Measurements from ENCODE around the gene MMUT.
"Not testable (repeated sequence)": the region's sequence is repeated elsewhere in the genome, so short reads cannot be mapped to it uniquely, and the experiment has no call there.

MMUT gene

GRCh38 chr6:49401063-49401462 lies 62.0 kb downstream of the MMUT start:
- peaks cover 0 to 1% (median 0%) of the 10 kb centered on the region in 5 experiments for H3K9me3 ChIP-seq (ENCODE audit: control extremely low read depth in 1 of 5, control insufficient read depth in 4 of 5, insufficient read depth in 2 of 5, low read depth in 1 of 5, low read length in 4 of 5)
- peaks cover 0 to 2% (median 0%) of the 10 kb centered on the region in 5 experiments for H3K27me3 ChIP-seq (replicated peaks in 2 of 5; ENCODE audit: control insufficient read depth in 4 of 5, insufficient read depth in 5 of 5, low read length in 4 of 5)
- H3K36me3 ChIP-seq (ENCODE audit: control insufficient read depth in 4 of 4, insufficient read depth in 4 of 4, low read length in 3 of 4), result no peaks in the 10 kb centered on the region
- H3K27ac ChIP-seq (ENCODE audit: insufficient read depth in 1 of 2, low read depth in 1 of 2, low read length in 2 of 2, poor library complexity in 1 of 2, severe bottlenecking in 2 of 2), result no peak overlapping the region
- ChIA-PET POLR2A (interaction anchor here (0.6 kb wide), 1 partner anchor 9 kb away, joined by 3 read pairs; no protein-coding TSS in a partner anchor), CTCF (no interaction called here)
- no peak overlapping the region for H3K4me3 ChIP-seq (ENCODE audit: control insufficient read depth in 1 of 7, extremely low read depth in 1 of 7, insufficient read depth in 4 of 7, low read depth in 2 of 7, low read length in 6 of 7)
- DNase-seq, result no peak
- H3K4me1 ChIP-seq (ENCODE audit: control extremely low read depth in 1 of 4, control insufficient read depth in 4 of 4, insufficient read depth in 4 of 4, low read length in 3 of 4), result no peaks in the 10 kb centered on the region
- 100% methylated on average over 1 of the region's 3 CpGs for WGBS (ENCODE audit: insufficient coverage)

GRCh38 chr6:49386667-49387508 lies 76.2 kb downstream of the MMUT start:
- DNase-seq; H3K9me3 ChIP-seq (ENCODE audit: control extremely low read depth in 1 of 5, control insufficient read depth in 4 of 5, insufficient read depth in 2 of 5, low read depth in 1 of 5, low read length in 4 of 5); H3K36me3 ChIP-seq (ENCODE audit: control insufficient read depth in 4 of 4, insufficient read depth in 4 of 4, low read length in 3 of 4); H3K27ac ChIP-seq (ENCODE audit: insufficient read depth in 1 of 2, low read depth in 1 of 2, low read length in 2 of 2, poor library complexity in 1 of 2, severe bottlenecking in 2 of 2); POLR2A ChIA-PET; H3K4me3 ChIP-seq (ENCODE audit: control insufficient read depth in 1 of 7, extremely low read depth in 1 of 7, insufficient read depth in 4 of 7, low read depth in 2 of 7, low read length in 6 of 7); CTCF ChIA-PET; H3K4me1 ChIP-seq (ENCODE audit: control extremely low read depth in 1 of 4, control insufficient read depth in 4 of 4, insufficient read depth in 4 of 4, low read length in 3 of 4); H3K27me3 ChIP-seq (replicated peaks in 2 of 5; ENCODE audit: control insufficient read depth in 4 of 5, insufficient read depth in 5 of 5, low read length in 4 of 5): not testable (repeated sequence)
- 97% methylated on average over 19 of the region's 28 CpGs for whole genome bisulfite sequencing (ENCODE audit: insufficient coverage)

- WGBS (ENCODE audit: insufficient coverage), result 100% methylated on average over 1 of the region's 2 CpGs
- CTCF ChIA-PET, result no interaction called here
- Histone ChIP-seq H3K36me3 (ENCODE audit: control insufficient read depth in 4 of 4, insufficient read depth in 4 of 4, low read length in 3 of 4) (no peaks in the 10 kb centered on the region), H3K9me3 (ENCODE audit: control extremely low read depth in 1 of 5, control insufficient read depth in 4 of 5, insufficient read depth in 2 of 5, low read depth in 1 of 5, low read length in 4 of 5) (no peaks in the 10 kb centered on the region), H3K27me3 (replicated peaks in 2 of 5; ENCODE audit: control insufficient read depth in 4 of 5, insufficient read depth in 5 of 5, low read length in 4 of 5) (no peaks in the 10 kb centered on the region), H3K4me3 (ENCODE audit: control insufficient read depth in 1 of 7, extremely low read depth in 1 of 7, insufficient read depth in 4 of 7, low read depth in 2 of 7, low read length in 6 of 7) (no peak overlapping the region), H3K27ac (ENCODE audit: insufficient read depth in 1 of 2, low read depth in 1 of 2, low read length in 2 of 2, poor library complexity in 1 of 2, severe bottlenecking in 2 of 2) (no peak overlapping the region), H3K4me1 (ENCODE audit: control extremely low read depth in 1 of 4, control insufficient read depth in 4 of 4, insufficient read depth in 4 of 4, low read length in 3 of 4) (no peaks in the 10 kb centered on the region)
- DNase-seq, result no peak
- POLR2A ChIA-PET, result no interaction called here
Measured at GRCh38 chr6:49384904-49385303, 78.1 kb downstream of the MMUT start.

Data from common myeloid progenitor, CD34-positive (primary cell).